Mucosa of stomach (tissue), 1 donor: ENCODE measurements around the gene TEP1.

Experiments
- H3K27me3 ChIP-seq: one replicate; pipeline ENCODE4 v1.7.0; 2013; ENCODE audit warnings: mild to moderate bottlenecking, low read length; ENCODE audit not compliant: control insufficient read depth, insufficient read depth
- H3K36me3 ChIP-seq: one replicate; pipeline ENCODE4 v1.7.0; 2013; ENCODE audit warnings: low read length; ENCODE audit not compliant: control insufficient read depth, insufficient read depth
- H3K4me1 ChIP-seq: one replicate; pipeline ENCODE4 v1.7.0; 2013; ENCODE audit warnings: mild to moderate bottlenecking, low read length; ENCODE audit not compliant: control insufficient read depth, insufficient read depth
- H3K4me3 ChIP-seq: one replicate; pipeline ENCODE4 v1.7.0; 2013; ENCODE audit warnings: low read length
- H3K9ac ChIP-seq: one replicate; pipeline ENCODE4 v1.7.0; 2013; ENCODE audit warnings: mild to moderate bottlenecking, low read length, moderate library complexity
- H3K9me3 ChIP-seq: one replicate; pipeline ENCODE4 v1.7.0; 2013; ENCODE audit warnings: mild to moderate bottlenecking, low read length, moderate library complexity; ENCODE audit not compliant: control insufficient read depth
- donor health status: Pancreatic carcinoma.

TEP1 gene

GRCh38 chr14:20427231-20428009 lies 14.1 kb upstream of the TEP1 start:
- no peaks in the 10 kb centered on the region for H3K36me3 ChIP-seq
- H3K9me3 ChIP-seq, result no peaks in the 10 kb centered on the region
- H3K9ac ChIP-seq, result no peak overlapping the region
- H3K4me1 ChIP-seq, result peaks cover 24% of the 10 kb centered on the region
- H3K4me3 ChIP-seq, result no peak overlapping the region
- no peaks in the 10 kb centered on the region for H3K27me3 ChIP-seq

GRCh38 chr14:20424851-20425250 lies 11.6 kb upstream of the TEP1 start:
- Histone ChIP-seq H3K9me3 (no peaks in the 10 kb centered on the region), H3K4me3 (no peak overlapping the region), H3K27me3 (no peaks in the 10 kb centered on the region), H3K9ac (no peak overlapping the region), H3K4me1 (peaks cover 26% of the 10 kb centered on the region), H3K36me3 (no peaks in the 10 kb centered on the region)

- Histone ChIP-seq H3K9ac (no peak overlapping the region), H3K9me3 (no peaks in the 10 kb centered on the region), H3K4me3 (no peak overlapping the region), H3K4me1 (peaks cover 42% of the 10 kb centered on the region), H3K36me3 (no peaks in the 10 kb centered on the region), H3K27me3 (no peaks in the 10 kb centered on the region)
Observed at GRCh38 chr14:20422886-20423285, 9.6 kb upstream of the TEP1 start.

GRCh38 chr14:20421267-20421666 lies 8.0 kb upstream of the TEP1 start:
- Histone ChIP-seq H3K4me3 (no peak overlapping the region), H3K9me3 (no peaks in the 10 kb centered on the region), H3K4me1 (peaks cover 51% of the 10 kb centered on the region), H3K36me3 (no peaks in the 10 kb centered on the region), H3K9ac (no peak overlapping the region), H3K27me3 (no peaks in the 10 kb centered on the region)

DNA sequence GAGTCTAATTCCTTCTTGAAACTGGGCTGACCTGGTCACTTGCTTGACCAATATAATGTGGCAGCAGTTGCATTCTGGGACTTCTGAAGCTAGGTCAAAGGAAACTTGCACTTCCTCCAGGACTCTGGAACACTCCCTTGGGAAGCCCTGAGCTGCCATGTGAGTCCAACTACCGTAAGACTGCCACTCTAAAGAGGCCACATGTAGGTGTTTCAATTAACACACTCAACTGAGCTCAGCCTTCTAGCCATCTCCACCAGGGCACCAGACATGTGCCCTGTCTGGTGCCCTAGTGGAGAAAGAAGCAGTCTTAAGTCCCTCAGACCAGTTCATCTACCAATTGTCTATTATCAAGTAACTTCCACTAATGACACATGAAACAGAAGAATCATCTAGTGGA lies 6.1 kb upstream of the TEP1 start:
- H3K9ac ChIP-seq, result no peak overlapping the region
- no peaks in the 10 kb centered on the region for H3K36me3 ChIP-seq
- no peak overlapping the region for H3K4me3 ChIP-seq
- peaks cover 56% of the 10 kb centered on the region for H3K4me1 ChIP-seq
- H3K9me3 ChIP-seq, result no peaks in the 10 kb centered on the region
- H3K27me3 ChIP-seq, result no peaks in the 10 kb centered on the region

DNA sequence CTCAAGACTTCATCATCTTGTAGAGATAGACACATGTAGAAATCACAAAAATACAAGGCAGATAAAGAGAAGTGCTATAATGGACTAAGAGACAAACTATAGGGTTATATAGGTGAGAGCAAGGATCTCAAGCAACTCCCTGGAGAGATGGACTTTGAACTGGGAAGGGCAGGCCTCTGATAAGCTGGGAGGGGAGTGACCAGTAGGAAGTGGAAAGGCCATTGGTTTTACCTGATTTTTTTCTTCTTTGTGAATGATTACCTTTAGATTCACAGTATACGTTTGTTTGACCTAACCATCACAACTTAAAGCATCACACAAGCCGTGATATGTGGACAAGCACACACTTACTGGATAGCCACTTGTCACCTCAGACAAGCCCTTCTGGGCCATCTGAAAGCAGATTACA lies 5.2 kb upstream of the TEP1 start:
- Histone ChIP-seq H3K9me3 (no peaks in the 10 kb centered on the region), H3K36me3 (no peaks in the 10 kb centered on the region), H3K4me1 (peaks cover 65% of the 10 kb centered on the region), H3K4me3 (no peak overlapping the region), H3K27me3 (no peaks in the 10 kb centered on the region), H3K9ac (no peak overlapping the region)

GRCh38 chr14:20417250-20418186 lies 4.2 kb upstream of the TEP1 start:
- no peaks in the 10 kb centered on the region for H3K27me3 ChIP-seq
- H3K9ac ChIP-seq, result no peak overlapping the region
- H3K4me3 ChIP-seq, result no peak overlapping the region
- no peaks in the 10 kb centered on the region for H3K9me3 ChIP-seq
- H3K36me3 ChIP-seq, result no peaks in the 10 kb centered on the region
- peaks cover 66% of the 10 kb centered on the region for H3K4me1 ChIP-seq

GRCh38 chr14:20416223-20416622 lies 2.9 kb upstream of the TEP1 start:
- Histone ChIP-seq H3K27me3 (no peaks in the 10 kb centered on the region), H3K9ac (peak overlapping the region; percentile 53), H3K4me3 (no peak overlapping the region), H3K36me3 (no peaks in the 10 kb centered on the region), H3K4me1 (peaks cover 64% of the 10 kb centered on the region), H3K9me3 (no peaks in the 10 kb centered on the region)

DNA sequence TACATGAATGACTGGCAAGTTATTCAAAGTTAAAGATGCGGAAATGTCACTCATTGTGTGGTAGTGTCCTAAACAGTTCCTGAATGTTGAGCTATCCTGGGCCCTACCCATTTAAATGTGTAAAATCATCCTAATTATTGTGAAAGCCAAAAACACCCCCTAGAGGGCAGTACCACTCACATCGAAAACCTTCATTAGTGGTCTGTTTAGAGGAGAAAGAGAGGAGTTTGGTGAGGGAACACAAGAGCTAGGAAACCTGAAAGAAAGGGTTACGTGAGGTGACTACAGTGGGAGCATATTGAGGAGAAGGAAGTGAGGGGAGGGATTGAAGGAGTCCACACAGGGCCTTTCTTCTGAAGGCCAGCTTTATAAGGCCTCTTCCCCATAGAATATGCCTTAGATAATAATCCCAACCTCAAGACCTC lies 2.5 kb upstream of the TEP1 start:
- peak overlapping the region; percentile 53 for H3K9ac ChIP-seq
- no peaks in the 10 kb centered on the region for H3K27me3 ChIP-seq
- H3K36me3 ChIP-seq, result no peaks in the 10 kb centered on the region
- no peaks in the 10 kb centered on the region for H3K9me3 ChIP-seq
- H3K4me3 ChIP-seq, result no peak overlapping the region
- peaks cover 65% of the 10 kb centered on the region for H3K4me1 ChIP-seq

GRCh38 chr14:20413744-20414082 lies 412 bp upstream of the TEP1 start:
- Histone ChIP-seq H3K9ac (peak overlapping the region; percentile 92), H3K9me3 (no peaks in the 10 kb centered on the region), H3K4me3 (peak overlapping the region; percentile 67), H3K36me3 (no peaks in the 10 kb centered on the region), H3K4me1 (peaks cover 53% of the 10 kb centered on the region), H3K27me3 (no peaks in the 10 kb centered on the region)

DNA sequence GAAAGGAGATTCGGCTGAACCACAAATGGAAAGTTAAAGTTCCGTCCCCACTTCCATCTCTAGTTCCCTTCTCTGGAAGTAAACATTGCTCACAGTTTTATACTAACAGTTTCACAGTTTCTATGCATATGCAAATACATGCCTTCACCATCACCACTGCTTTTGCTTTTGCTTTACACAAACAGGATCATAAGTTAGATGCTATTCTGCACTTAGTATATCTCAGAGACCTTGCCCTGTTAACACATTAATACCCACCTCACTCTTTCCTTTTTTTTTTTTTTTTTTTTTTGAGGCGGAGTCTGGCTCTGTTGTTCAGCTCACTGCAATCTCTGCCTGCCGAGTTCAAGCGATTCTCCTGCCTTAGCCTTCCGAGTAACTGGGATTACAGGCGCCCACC lies 890 bp downstream of the TEP1 start:
- H3K9ac ChIP-seq, result peak overlapping the region; percentile 92
- H3K36me3 ChIP-seq, result no peaks in the 10 kb centered on the region
- H3K27me3 ChIP-seq, result no peaks in the 10 kb centered on the region
- H3K4me3 ChIP-seq, result peak overlapping the region; percentile 67
- H3K4me1 ChIP-seq, result peaks cover 42% of the 10 kb centered on the region
- H3K9me3 ChIP-seq, result no peaks in the 10 kb centered on the region

GRCh38 chr14:20409226-20409625 lies 4.1 kb downstream of the TEP1 start:
- no peak overlapping the region for H3K9ac ChIP-seq
- no peak overlapping the region for H3K4me3 ChIP-seq
- no peaks in the 10 kb centered on the region for H3K9me3 ChIP-seq
- H3K4me1 ChIP-seq, result peaks cover 18% of the 10 kb centered on the region
- no peaks in the 10 kb centered on the region for H3K27me3 ChIP-seq
- peaks cover 10% of the 10 kb centered on the region for H3K36me3 ChIP-seq
